GM18907 (cell line): Measurements from ENCODE around the gene HRH3.

ENCODE experiments used
- ATAC-seq: cut with Tn5 transposase; IDR thresholded peaks from one replicate; pipeline ENCODE4 v1.9.1; 2021; ENCODE audit warnings: mild to moderate bottlenecking, moderate library complexity; ENCODE audit not compliant: unreplicated experiment

HRH3 gene

GRCh38 chr20:62230696-62231095 lies 10.6 kb upstream of the HRH3 start:
- ATAC-seq: no peak

DNA sequence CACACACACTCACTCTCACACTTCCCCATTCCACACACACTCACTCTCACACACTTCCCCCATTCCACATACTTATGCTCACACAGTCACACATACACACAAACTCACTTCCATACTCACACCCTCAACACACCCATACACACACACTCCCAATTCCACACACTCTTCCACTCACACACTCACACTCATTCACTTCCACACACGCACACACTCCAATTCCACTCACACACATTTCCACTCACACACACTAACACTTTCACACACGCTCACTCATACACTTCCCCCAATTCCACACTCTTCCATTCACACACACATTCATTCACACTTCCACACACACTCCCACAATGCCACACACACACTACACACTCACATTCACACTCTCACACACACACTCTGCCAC lies 10.2 kb upstream of the HRH3 start:
- ATAC-seq: no peak

- ATAC-seq: no peak
These were observed 9.6 kb upstream of the HRH3 start for GRCh38 chr20:62229667-62230066.

- no peak for ATAC-seq
These were observed 9.0 kb upstream of the HRH3 start for GRCh38 chr20:62228982-62229545.

DNA sequence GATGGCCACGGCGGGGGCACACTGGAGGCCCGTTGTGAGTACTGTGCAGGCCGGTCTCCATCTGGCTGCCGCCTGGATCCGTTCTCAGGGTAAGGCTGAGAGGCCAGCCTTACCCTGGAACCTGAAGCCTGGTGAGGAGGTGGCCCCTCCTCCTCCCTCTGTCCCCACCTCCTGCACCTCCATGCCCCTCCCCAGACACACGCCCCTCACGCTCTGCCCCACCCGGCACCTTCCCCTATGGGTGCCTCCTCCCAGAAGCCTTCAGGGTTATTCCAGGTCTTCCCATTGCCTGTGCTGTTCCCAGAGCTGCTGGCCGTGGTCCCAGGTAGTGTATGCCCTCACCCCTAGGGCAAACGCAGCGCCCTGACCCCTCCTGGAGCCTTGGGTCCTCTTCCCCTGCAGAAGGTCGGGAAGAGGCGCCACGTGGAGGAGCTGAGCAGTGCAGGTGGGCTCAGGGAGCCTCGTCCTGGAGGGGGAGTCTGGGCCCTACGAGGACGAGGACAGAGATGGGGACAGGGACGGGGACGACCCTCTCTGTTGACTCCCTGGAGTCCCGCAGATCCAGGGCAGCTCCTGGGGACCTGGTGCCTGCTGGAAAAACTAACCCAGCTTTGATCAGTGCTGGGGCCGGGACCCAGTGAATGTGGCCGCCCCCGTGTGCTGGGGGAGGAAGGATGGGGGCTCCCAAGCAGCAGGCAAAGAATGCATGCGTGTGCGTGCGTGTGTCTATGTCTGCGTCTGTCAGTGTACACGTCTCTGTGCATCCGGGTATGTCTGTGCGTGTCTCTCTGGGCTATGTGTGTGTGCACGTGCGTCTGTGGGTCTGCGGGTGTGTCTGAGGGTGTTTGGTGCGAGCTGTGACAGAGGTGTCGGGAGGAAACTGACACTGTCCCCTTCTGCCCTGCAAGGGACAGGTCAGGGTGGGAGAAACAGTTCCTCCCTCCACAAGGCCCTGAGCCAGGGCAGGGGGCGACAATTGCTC lies 8.2 kb upstream of the HRH3 start:
- ATAC-seq: no peak

DNA sequence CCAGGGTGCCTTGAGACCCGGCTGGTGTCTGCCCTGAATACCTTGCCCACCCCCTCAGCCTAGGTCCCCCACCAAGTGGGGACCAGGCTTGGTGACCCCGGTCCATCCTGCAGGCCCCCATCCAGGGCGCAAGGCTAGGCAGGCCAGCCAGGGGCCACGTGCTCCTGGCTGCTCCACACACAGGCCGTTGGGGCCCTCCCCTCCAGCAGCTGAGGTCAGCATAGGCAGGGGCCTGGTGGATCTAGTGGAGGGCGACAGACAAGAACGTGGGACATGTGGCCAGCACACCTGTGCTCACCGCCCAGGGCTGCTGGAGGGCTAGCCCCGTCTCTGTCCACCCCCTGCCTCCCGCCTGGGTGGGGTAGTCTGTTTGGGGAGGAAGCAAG lies 7.5 kb upstream of the HRH3 start:
- no peak for ATAC-seq

GRCh38 chr20:62226707-62227590 lies 6.9 kb upstream of the HRH3 start:
- ATAC-seq: no peak

DNA sequence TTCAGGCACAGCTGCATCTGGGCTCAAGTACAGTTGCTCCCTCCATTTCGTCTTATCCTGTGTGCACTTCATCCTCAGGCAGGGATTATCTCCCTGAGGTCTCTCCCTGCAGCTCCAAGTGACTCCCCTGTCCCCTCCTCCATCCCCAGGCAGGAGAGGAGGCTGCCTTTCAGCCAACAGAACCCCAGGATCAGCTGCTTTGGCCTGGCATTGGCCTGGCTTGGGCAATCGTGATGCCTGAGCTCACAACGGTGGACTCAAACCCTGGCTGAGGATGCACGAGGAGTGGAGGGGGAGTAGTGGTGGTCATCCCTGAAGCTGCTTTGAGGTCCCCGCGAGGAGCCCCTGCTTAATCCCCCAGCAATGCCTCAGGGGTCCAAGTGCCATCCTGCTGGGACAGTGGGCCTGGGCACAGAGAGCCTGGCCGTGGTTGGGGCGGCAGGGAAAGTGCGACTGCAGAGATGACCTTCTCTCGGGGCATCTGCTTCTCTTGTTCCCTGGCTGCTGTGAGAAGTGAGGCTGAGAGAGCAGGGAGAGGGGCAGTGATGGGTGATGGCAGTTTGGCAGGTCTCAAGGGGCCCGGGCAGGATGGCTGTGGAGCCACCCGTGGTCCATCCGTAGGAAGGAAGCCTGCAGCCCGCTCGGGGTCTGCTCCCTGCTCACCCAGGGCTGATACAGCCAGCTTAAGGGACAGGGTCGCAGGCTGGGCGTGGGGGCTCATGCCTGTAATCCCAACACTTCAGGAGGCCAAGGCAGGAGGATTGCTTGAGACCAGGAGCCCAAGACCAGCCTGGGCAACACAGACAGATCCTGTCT lies 6.0 kb upstream of the HRH3 start:
- no peak for ATAC-seq

DNA sequence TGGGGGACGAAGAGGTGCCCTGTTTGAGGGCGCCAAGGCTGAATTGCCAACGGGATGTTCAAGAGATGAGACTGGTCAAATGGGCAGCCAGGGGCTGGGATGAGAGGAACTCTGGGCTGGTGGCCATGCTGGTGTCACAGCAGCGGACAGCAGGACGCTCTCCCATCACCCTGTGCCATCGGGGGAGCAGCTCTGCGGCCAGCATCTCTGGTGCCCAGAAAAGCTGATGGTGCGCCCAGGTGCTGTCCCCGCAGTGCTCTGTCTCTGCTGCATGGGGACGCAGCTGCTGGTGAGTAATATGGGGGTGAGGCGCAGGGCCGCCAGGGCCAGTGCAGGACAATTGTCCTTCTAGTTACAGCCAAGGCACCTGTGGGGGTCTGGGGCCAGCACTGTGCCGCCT lies 4.9 kb upstream of the HRH3 start:
- ATAC-seq: no peak

DNA sequence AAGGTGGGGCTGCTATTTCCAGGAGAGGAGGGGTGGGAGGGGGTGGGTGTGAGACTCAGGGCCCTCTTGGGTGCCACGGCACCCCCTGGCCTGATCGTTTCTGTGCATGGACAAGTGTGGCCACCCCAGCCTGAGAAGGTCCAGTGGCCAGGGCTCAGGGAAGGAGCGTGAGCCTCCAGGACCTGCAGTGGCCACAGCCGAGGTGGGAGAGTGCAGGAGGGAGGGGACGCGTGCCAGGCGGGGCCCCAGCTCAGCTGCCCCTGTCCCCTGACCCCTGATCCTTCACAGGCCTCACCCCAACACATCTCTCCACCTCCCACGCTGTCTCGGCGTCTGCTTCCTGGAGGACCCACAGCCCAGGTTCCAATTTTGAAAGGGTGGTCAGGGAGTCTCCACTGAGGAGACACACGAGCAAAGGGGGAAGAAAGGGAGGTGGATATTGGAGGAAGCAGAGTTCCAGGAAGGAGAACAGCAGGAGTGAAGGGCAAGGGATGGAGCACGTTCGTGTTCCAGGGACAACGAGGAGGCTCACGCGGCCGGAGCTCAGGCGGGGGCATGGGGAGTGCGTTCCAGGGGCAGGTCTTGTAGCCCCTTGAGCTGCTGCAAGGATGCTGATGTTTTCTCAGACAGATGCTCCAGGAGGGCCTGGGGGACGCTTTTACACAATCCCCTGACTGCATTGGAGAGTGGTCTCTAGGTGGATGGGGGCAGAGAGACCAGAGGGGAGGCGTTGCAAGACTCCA lies 4.2 kb upstream of the HRH3 start:
- ATAC-seq: no peak

DNA sequence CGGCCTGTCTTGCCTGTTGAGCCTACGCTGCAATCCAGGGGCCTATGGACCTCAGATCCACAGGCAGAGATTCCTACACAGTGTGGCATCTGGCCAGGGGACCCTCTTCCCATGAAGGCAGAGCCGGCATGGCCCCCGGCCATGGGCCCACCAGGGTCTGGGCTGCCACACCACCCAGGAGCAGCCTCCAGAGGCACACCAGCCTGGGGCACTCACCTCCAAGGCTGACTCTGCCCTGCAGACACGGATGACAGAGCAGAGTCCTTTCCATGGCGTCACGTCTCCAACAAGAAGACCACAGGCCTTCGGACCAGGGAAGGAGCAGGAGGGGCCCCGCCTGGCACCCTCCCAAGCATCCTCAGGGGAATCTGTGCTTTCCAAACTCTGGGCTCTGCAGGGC lies 3.5 kb upstream of the HRH3 start:
- ATAC-seq: no peak

GRCh38 chr20:62222972-62223371 lies 2.9 kb upstream of the HRH3 start:
- ATAC-seq: no peak

DNA sequence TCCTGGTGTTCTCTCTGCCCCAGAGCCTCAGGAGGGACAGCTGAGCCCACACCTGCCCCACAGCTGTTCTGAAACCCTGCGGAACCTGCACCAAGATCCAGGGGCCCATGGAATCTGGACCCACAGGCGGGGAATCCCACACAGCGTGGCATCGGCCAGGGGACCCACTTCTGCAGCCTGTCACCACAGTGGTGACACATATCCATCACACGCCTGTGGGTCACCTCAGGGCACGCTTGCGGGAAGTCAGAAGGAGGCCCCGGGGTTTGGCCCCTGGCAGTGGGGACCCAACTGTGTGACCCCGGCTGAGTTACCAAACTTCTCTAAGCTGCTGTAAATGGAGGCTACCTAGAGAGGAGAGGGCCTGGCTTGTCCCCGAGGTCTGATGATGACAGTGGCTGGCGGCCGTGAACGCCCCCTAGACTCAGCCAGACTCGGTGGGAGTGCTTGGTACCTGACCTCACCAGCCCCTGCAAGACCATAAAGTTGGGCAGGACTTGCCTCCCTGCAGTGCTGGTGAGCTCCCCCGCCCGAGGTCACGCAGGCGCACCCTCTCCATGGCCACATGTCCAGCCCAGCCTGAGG lies 2.3 kb upstream of the HRH3 start:
- no peak for ATAC-seq

DNA sequence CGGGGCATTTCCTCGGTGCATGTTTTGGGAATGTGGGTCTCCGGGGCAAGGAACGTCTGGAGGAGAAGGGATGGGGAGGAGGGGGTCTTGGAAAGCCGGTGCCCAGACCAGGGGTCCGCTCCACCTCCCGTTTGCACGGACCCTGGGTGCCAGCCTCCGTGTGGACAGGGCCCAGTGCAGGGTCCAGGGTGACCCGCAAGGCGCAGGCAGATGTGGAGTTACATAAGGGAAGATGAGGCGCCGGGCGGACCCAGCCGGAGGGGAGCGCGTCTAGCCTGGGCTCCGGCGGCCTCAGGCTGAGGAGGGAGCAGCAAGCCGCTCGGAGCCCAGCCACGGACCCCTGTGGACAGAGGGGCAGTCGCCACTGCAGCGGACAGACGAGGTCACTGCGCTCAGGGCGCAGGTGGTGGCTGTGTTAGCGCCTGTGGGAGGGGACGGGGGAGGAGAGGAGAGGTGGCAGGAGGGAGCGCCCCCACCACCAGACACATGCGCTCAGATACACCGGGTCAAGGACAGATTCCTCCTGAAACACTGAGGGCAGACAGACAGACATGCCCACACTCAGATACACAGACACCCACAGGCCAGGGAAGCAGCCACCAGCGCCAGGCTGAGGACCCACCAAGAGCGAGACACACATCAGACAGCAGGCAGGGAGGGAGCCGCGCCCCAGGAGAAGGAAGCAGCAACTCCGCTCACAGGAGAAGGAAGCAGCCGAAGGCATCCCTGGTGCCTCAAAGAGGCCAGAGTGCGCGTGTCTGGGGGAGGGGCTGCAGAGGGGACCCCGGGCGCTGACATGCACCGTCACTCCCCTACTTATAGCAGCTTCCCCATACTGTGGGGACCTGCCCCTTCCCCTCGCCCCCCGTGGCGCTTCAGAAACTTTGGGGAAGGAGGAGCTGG lies 839 bp upstream of the HRH3 start:
- ATAC-seq: no peak

- no peak for ATAC-seq
These were observed 732 bp downstream of the HRH3 start for GRCh38 chr20:62219101-62219991.

DNA sequence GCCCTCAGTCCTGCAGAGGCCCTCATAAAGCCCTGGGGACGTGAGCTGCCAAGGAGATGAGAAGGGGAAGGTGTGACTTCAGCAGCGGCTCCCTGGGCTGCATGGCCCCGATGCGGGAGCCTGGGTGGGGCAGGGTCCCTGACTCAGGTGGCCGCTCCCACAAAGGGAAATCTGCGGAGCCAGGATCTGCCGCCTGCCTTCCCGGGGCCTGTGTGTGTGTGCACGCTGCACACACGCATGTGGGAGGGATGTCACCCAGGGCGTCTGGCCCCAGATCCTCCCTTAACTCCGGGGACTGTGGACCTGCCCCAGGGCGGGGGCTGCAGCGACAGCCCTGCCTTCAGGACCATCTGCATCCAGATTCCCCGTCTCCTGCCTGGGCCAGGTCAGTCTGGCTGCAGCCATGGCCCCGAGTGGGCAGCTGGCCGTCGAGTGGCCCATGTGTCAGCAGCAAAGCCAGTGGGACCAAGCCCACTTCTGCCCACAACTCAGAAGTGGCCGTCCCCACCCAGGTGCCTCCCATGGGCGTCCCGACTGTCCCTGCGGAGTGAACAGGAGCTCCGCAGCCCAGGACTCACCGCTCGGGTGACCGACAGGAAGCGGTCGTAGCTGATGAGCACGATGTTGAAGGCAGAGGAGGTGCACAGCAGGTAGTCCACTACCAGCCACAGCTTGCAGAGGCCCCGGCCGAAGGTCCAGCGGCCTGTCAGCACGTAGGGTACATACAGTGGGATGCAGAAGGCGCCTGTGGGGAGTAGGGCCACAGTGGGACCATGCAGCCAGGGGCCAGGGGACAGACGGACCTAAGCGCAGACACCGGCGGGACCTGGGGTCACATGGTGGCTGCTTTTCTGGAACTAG lies 1.9 kb downstream of the HRH3 start:
- no peak for ATAC-seq
